GM21390 (cell line): ENCODE data around the gene NAA38.
"Not testable (repeated sequence)": the region's sequence is repeated elsewhere in the genome, so short reads cannot be mapped to it uniquely, and the experiment has no call there.

ENCODE experiments used
- ATAC-seq: cut with Tn5 transposase; IDR thresholded peaks from one replicate; pipeline ENCODE4 v1.9.1; 2021; ENCODE audit not compliant: unreplicated experiment

NAA38 gene

GRCh38 chr17:7882068-7882467 is 24.7 kb upstream of the NAA38 start:
- ATAC-seq, result no peak

GRCh38 chr17:7881276-7882054 is 24.1 kb upstream of the NAA38 start:
- no peak for ATAC-seq

- ATAC-seq, result no peak
These were observed 22.9 kb upstream of the NAA38 start for GRCh38 chr17:7880076-7880868.

GRCh38 chr17:7878234-7878633 is 20.9 kb upstream of the NAA38 start:
- no peak for ATAC-seq

- no peak for ATAC-seq
These were observed 18.5 kb upstream of the NAA38 start for GRCh38 chr17:7875804-7876370.

- no peak for ATAC-seq
These were observed 15.7 kb upstream of the NAA38 start for GRCh38 chr17:7873051-7873450.

GRCh38 chr17:7867881-7868329 is 10.5 kb upstream of the NAA38 start:
- ATAC-seq, result no peak

- no peak for ATAC-seq
These were observed 7.8 kb upstream of the NAA38 start for GRCh38 chr17:7864995-7865650.

- not testable (repeated sequence) for ATAC-seq
These were observed 7.0 kb upstream of the NAA38 start for GRCh38 chr17:7864384-7864783.

- no peak for ATAC-seq
These were observed 5.5 kb upstream of the NAA38 start for GRCh38 chr17:7862692-7863437.

- ATAC-seq, result no peak
These were observed 1.7 kb upstream of the NAA38 start for GRCh38 chr17:7859028-7859427.

- ATAC-seq, result no peak
These were observed 1.1 kb upstream of the NAA38 start for GRCh38 chr17:7858522-7858810.

- peak; percentile 22 for ATAC-seq
These were observed 558 bp upstream of the NAA38 start, which contains the start of gene CYB5D1 for GRCh38 chr17:7857713-7858521. Gene CYB5D1, plus strand, starts transcription at chr17:7858003. Its CDS starts 132 bp downstream, at chr17:7858135.

GRCh38 chr17:7856011-7856810 is 1.1 kb downstream of the NAA38 start:
- no peak for ATAC-seq

- ATAC-seq, result no peak
These were observed 1.7 kb downstream of the NAA38 start for GRCh38 chr17:7855660-7856010.

- ATAC-seq, result no peak
These were observed 2.3 kb downstream of the NAA38 start, which contains the start of gene TMEM88 for GRCh38 chr17:7854851-7855659. Gene TMEM88, plus strand, starts transcription at chr17:7855066. Its CDS starts 9 bp downstream, at chr17:7855075.

GRCh38 chr17:7854078-7854777 is 3.1 kb downstream of the NAA38 start:
- ATAC-seq, result no peak

GRCh38 chr17:7853691-7854038 is 3.7 kb downstream of the NAA38 start:
- no peak for ATAC-seq
